ENCODE data around the gene MYO15A.

- no peak for TF ChIP-seq CTCF (conservative IDR thresholded peaks at IDR 0.05; ENCODE audit: low read depth, low read length)
- no peak for TF ChIP-seq EZH2 (IDR thresholded peaks at IDR 0.05; ENCODE audit: low read length, unreplicated experiment)
- TF ChIP-seq EZH2phosphoT487 (IDR thresholded peaks at IDR 0.05; ENCODE audit: borderline replicate concordance, low read length) = no peak
Measured at GRCh38 chr17:18139092-18139491, 30.5 kb downstream of the MYO15A start.

All from PC-3 (cell line).